Measurements from ENCODE around the gene SIK3.

DNA sequence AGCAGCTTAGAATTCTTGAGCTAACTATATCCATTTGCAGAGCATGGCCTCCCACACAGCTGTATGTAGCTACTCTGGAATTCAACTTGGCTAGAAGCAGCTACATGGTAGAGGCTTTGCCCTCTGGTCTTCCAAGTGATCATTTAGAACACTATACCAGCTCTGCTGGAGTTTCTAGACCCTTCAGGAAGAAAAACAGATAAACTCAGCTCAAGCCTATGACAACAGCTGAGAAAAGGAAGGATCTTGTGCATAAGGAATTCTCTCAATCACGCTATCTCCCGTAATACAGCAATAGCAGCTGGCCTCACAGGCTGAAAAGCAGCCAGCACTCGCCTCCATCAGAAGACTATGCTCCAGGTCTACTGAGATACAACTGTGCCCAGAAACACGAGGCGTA lies 210.2 kb downstream of the SIK3 start:
- no peak for TF ChIP-seq CTCF (conservative IDR thresholded peaks at IDR 0.05; ENCODE audit: low read depth, low read length)
- TF ChIP-seq EZH2 (IDR thresholded peaks at IDR 0.05; ENCODE audit: low read length, unreplicated experiment), result no peak
